GM21717 (cell line): ENCODE data around the gene GALNT13.

Experiments
- ATAC-seq: cut with Tn5 transposase; IDR thresholded peaks from one replicate; pipeline ENCODE4 v1.9.1; 2021; ENCODE audit warnings: mild to moderate bottlenecking, moderate library complexity; ENCODE audit not compliant: unreplicated experiment

Gene GALNT13

GRCh38 chr2:154097833-154098398 lies 226.2 kb downstream of the GALNT13 start:
- ATAC-seq, result no peak

GRCh38 chr2:154120706-154121105 lies 249.0 kb downstream of the GALNT13 start:
- no peak for ATAC-seq

GRCh38 chr2:154125891-154126290 lies 254.2 kb downstream of the GALNT13 start:
- ATAC-seq, result no peak

GRCh38 chr2:154130821-154131220 lies 259.1 kb downstream of the GALNT13 start:
- no peak for ATAC-seq

- ATAC-seq, result no peak
Measured at GRCh38 chr2:154132827-154133226, 261.1 kb downstream of the GALNT13 start.

- no peak for ATAC-seq
Measured at GRCh38 chr2:154133823-154134222, 262.1 kb downstream of the GALNT13 start.

- ATAC-seq, result no peak
Measured at GRCh38 chr2:154140249-154141025, 268.7 kb downstream of the GALNT13 start.

GRCh38 chr2:154142480-154142879 lies 270.8 kb downstream of the GALNT13 start:
- no peak for ATAC-seq

- ATAC-seq, result no peak
Measured at GRCh38 chr2:154143105-154143504, 271.4 kb downstream of the GALNT13 start.

GRCh38 chr2:154158101-154158500 lies 286.4 kb downstream of the GALNT13 start:
- no peak for ATAC-seq

GRCh38 chr2:154161286-154161685 lies 289.6 kb downstream of the GALNT13 start:
- ATAC-seq, result no peak

GRCh38 chr2:154170400-154170799 lies 298.7 kb downstream of the GALNT13 start:
- ATAC-seq, result no peak

GRCh38 chr2:154173164-154173563 lies 301.4 kb downstream of the GALNT13 start:
- no peak for ATAC-seq

GRCh38 chr2:154173919-154174318 lies 302.2 kb downstream of the GALNT13 start:
- ATAC-seq, result no peak

GRCh38 chr2:154182008-154182407 lies 310.3 kb downstream of the GALNT13 start:
- ATAC-seq, result no peak

- no peak for ATAC-seq
Measured at GRCh38 chr2:154187948-154188347, 316.2 kb downstream of the GALNT13 start.

- no peak for ATAC-seq
Measured at GRCh38 chr2:154189953-154190352, 318.2 kb downstream of the GALNT13 start.

GRCh38 chr2:154193246-154193645 lies 321.5 kb downstream of the GALNT13 start:
- no peak for ATAC-seq

GRCh38 chr2:154194909-154195643 lies 323.4 kb downstream of the GALNT13 start:
- no peak for ATAC-seq

GRCh38 chr2:154195644-154196195 lies 324.0 kb downstream of the GALNT13 start:
- no peak for ATAC-seq

- ATAC-seq, result no peak
Measured at GRCh38 chr2:154198866-154199265, 327.1 kb downstream of the GALNT13 start.

GRCh38 chr2:154203206-154203605 lies 331.5 kb downstream of the GALNT13 start:
- no peak for ATAC-seq
